ES-I3 (cell line): ENCODE data around the gene ST6GAL1.
"Not testable (repeated sequence)": the region's sequence is repeated elsewhere in the genome, so short reads cannot be mapped to it uniquely, and the experiment has no call there.

Source experiments
- H3K36me3 ChIP-seq: 2 replicates; pipeline ENCODE4 v1.6.1; 2013; ENCODE audit warnings: mild to moderate bottlenecking, low read length, control low read depth, moderate library complexity; ENCODE audit not compliant: insufficient read depth
- H3K4me1 ChIP-seq: 2 replicates; pipeline ENCODE4 v1.6.1; 2013; ENCODE audit warnings: mild to moderate bottlenecking, control low read depth, low read length; ENCODE audit not compliant: insufficient read depth
- H3K9ac ChIP-seq: 2 replicates; pipeline ENCODE4 v1.6.1; 2013; ENCODE audit warnings: low read depth, mild to moderate bottlenecking, low read length, moderate library complexity
- H3K9me3 ChIP-seq: 2 replicates; pipeline ENCODE4 v1.6.1; 2013; ENCODE audit warnings: mild to moderate bottlenecking, low read length, moderate library complexity; ENCODE audit not compliant: control insufficient read depth, insufficient read depth

ST6GAL1 gene

DNA sequence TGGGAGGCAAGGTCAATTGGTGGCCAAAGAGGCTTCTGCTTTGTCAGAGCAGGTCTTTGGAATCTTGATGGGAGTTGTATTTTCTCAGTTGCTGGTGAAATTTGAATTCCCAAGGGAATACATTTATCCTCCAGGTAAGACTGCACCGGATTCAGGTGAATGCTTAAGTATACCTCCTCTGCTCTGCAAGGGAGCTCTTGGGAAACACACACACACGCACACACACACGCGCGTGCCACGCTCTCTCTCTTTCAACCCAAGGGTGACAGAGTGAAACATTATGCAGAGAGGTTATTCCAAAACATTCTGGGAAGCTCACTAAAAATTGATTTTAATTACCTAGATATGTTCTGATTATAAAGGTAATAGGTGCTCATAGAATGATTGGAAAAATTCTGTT lies 33.7 kb downstream of the ST6GAL1 start:
- no peaks in the 10 kb centered on the region for H3K36me3 ChIP-seq
- H3K4me1 ChIP-seq, result peaks cover 52% of the 10 kb centered on the region
- no peak overlapping the region for H3K9ac ChIP-seq
- no peaks in the 10 kb centered on the region for H3K9me3 ChIP-seq

DNA sequence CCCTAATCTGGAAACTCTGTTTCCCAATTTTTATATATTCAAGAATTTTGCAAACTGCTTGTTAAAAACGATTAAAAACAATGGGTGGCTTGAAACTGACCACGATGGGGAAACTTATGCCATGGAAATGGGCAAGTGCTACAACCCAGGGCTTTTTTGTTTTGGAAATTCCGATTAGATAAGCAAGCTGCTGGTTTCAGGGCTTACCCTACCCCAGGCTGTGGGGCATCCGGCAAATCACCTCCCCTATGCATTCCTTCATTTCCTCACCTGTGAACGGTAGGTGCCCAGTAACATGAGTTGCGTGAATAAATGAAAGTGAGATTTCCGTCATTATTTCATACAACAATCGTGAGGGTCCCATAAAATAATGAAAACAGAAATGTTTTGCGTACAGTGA lies 34.3 kb downstream of the ST6GAL1 start:
- H3K36me3 ChIP-seq, result no peaks in the 10 kb centered on the region
- no peaks in the 10 kb centered on the region for H3K9me3 ChIP-seq
- H3K4me1 ChIP-seq, result peaks cover 52% of the 10 kb centered on the region
- H3K9ac ChIP-seq, result 0 out of 2 replicates have a peak overlapping the region, but pooled peaks have one; percentile 14

DNA sequence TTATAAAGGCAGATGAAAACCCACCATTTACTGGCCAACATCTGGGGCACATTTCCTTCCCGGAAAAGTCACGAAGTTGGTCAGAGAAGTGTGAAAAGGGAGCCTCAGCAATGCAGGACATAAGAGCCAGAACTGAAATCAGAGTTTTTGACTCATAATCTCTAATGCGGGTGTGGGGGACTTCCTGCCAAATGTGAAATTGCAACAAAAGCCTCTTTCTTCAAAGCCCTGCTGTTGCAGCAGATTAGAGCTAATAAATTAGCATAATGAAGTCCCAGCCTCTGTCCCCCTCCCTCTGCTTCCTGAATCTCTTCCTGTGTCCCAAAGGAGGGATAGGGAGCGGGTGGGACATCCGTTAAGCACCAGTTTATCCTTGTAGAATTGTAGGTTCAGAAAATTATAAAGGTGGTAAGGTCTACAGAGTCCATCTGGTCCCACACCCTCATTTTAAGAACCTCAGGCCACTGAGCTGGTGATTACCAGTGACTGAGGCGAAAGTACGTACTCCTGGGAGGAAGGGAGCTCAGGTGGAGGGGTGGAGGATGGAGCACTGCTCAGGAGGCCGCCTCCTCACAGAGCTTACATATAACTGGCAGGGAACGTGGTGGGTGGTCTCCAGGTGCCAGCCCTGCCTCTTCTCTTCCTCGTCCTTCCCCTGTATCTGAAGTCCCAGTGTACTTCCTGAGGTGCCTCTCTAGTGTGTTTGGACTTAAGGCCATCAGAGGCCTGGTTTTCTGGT lies 35.0 kb downstream of the ST6GAL1 start:
- no peaks in the 10 kb centered on the region for H3K36me3 ChIP-seq
- no peaks in the 10 kb centered on the region for H3K9me3 ChIP-seq
- peaks cover 52% of the 10 kb centered on the region for H3K4me1 ChIP-seq
- 0 out of 2 replicates have a peak overlapping the region, but pooled peaks have one; percentile 14 for H3K9ac ChIP-seq

DNA sequence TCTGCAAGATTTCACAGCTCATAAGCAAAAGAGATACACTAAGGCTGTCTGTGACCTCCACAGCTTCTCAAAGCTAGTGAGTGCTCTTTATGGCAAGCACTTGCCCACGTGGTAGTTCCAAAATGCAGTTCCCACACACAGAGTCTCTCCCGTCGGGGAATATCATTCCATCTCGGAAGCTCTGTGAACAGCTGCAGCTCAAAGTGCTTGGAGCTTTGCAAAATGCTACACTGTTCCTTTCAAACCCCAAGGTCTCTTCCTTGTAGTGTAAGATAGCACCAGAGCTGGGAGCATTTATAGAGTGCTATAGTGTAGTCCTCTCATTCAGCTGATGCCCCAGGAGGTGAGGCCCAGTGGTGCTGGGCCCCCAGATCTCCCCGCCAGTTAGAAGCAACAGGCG lies 36.1 kb downstream of the ST6GAL1 start:
- no peaks in the 10 kb centered on the region for H3K9me3 ChIP-seq
- H3K9ac ChIP-seq, result no peak overlapping the region
- H3K4me1 ChIP-seq, result peaks cover 52% of the 10 kb centered on the region
- no peaks in the 10 kb centered on the region for H3K36me3 ChIP-seq

DNA sequence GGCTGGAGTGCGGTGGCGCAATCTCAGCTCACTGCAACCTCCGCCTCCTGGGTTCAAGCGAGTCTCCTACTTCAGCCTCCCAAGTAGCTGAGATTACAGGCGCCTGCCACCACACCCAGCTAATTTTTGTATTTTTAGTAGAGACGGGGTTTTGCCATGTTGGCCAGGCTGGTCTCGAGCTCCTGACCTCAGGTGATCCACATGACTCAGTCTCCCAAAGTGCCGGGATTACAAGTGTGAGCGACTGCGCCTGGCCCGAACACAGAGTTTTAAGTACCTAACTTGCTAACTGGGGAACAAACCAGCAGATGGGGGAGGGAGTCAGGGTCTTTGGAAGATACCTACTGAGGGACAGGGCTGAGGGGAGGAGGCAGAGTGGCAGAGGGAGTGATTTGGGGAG lies 36.9 kb downstream of the ST6GAL1 start:
- H3K36me3 ChIP-seq, H3K9ac ChIP-seq, H3K9me3 ChIP-seq: not testable (repeated sequence)
- peaks cover 47% of the 10 kb centered on the region for H3K4me1 ChIP-seq

DNA sequence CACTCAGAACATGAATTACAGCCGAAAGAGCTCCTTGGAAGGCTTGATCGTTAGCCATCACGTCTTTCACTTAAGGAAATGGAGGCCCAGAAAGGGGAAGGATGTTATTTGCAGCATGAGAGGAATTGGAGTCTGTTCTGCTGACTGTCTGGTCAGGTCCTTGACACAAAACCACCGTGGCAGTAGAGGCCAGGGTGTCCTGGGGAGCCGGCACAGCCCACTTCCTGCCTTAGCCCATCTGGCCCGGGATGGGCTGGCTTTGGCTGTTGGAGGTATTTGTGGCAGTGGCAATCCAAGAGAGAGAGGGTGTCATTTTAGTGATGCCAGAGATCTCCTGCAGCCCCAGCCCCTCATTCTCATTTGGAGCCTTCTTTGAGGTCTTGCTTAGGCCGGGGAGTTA lies 37.4 kb downstream of the ST6GAL1 start:
- H3K4me1 ChIP-seq, result peaks cover 43% of the 10 kb centered on the region
- H3K9me3 ChIP-seq, result no peaks in the 10 kb centered on the region
- no peak overlapping the region for H3K9ac ChIP-seq

DNA sequence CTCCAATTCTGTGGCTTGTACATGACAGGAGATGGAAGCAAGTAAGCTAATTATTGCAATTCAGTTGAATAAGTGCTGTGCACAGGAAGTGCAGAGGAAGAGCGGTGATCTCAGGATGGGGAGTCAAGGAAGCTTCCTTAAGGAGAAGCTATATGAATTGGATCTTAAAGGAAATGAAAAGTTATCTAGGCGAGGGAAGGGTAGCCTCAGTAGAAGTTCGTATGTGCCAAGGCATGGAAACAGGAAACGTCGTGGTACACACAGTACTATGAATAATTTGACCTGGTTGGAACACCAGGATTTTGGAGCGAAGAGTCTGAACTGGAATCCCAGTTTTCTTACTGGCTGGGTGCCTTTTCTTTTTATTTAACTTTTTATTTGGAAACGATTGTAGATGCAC lies 39.3 kb downstream of the ST6GAL1 start:
- Histone ChIP-seq H3K36me3 (peaks cover 9% of the 10 kb centered on the region; the same call in 1 of the 2 replicates), H3K4me1 (peaks cover 25% of the 10 kb centered on the region), H3K9me3 (no peaks in the 10 kb centered on the region), H3K9ac (no peak overlapping the region)

More for the DNA sequence above, 37.4 kb downstream of the ST6GAL1 start:
- peaks cover 3% of the 10 kb centered on the region; the same call in 1 of the 2 replicates for H3K36me3 ChIP-seq

DNA sequence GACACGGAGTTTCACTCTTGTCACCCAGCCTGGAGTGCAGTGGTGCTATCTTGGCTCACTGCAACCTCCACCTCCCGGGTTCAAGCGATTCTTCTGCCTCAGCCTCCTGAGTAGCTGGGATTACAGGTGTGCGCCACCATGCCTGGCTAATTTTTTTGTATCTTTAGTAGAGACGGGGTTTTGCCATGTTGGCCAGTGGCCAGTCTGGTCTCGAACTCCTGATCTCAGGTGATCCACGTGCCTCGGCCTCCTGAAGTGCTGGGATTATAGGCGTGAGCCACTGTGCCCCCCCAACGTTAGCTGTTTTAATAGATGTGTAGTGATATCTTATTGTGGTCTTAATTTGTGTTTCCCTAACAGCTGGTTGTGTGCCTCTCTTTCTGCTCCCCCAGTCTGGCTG lies 40.8 kb downstream of the ST6GAL1 start:
- not testable (repeated sequence) for H3K36me3 ChIP-seq, H3K9me3 ChIP-seq, H3K9ac ChIP-seq
- peaks cover 12% of the 10 kb centered on the region for H3K4me1 ChIP-seq

DNA sequence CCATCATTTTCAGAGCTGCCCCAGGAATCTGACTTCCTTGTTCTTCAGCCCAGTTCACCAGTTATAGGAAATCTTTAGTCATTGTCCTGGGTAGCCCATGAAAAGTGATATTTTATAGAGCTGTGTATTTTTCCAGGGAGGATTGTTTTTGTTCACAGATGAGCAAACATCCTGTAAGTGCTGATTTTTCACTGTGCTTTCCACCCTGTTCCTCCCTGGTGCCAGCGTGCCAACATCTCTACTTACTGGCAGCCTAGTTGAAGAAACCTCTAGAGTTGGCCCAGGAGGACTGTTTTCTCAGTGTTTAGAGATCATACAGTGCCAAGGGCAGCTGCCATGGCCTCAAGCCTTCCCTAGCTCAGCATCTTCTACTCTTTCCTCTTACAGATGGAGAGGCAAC lies 41.3 kb downstream of the ST6GAL1 start:
- Histone ChIP-seq H3K36me3 (peaks cover 9% of the 10 kb centered on the region; the same call in 1 of the 2 replicates), H3K9me3 (no peaks in the 10 kb centered on the region), H3K9ac (no peak overlapping the region), H3K4me1 (peaks cover 8% of the 10 kb centered on the region)

DNA sequence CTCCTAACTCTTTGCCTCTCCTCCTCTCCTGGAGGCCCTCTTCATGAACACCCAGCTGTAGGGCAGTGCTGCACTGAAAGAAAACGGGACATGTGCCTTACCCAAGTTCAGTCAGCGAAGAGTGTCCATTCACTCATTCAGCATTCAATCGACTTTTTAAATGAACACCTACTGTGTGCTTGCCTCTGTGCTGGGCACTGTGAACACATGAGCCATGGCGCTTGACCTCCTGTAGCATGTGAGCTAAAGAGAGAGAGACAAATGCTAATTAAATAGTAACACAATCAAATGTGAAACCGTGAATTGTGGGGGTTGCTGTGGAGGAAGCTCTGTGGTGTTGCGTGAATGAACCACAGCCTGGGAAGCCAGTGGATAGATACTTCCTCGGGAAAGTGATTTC lies 43.4 kb downstream of the ST6GAL1 start:
- H3K9me3 ChIP-seq, result no peaks in the 10 kb centered on the region
- H3K9ac ChIP-seq, result no peak overlapping the region
- H3K36me3 ChIP-seq, result peaks cover 9% of the 10 kb centered on the region; the same call in 1 of the 2 replicates
- peaks cover 9% of the 10 kb centered on the region for H3K4me1 ChIP-seq

DNA sequence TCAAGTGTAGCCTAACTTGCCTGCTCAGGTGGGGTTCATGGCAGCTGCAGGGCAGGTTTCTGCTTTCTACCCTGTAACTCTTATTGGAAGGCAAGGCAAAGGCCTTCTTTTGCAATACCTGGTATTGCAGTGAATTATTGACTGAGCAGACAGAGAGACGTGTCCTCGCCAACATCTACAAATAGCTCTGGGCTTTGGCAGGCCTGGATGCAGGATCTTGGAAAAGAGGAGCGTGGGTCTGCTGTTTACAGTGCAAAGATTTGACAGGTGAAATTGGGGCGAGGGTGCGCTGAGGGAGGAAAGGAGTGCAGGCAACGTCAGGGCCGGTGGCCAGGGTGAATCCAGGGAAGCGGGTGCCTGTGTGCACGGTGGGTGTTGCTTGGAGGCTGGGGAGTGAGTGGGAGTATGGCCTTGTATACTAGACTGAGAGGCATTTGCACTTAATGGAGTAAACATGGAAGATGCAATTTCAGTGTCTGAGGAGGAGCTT lies 44.5 kb downstream of the ST6GAL1 start:
- Histone ChIP-seq H3K9me3 (no peaks in the 10 kb centered on the region), H3K9ac (no peak overlapping the region), H3K4me1 (peaks cover 9% of the 10 kb centered on the region), H3K36me3 (peaks cover 12% of the 10 kb centered on the region; the same call in 1 of the 2 replicates)

DNA sequence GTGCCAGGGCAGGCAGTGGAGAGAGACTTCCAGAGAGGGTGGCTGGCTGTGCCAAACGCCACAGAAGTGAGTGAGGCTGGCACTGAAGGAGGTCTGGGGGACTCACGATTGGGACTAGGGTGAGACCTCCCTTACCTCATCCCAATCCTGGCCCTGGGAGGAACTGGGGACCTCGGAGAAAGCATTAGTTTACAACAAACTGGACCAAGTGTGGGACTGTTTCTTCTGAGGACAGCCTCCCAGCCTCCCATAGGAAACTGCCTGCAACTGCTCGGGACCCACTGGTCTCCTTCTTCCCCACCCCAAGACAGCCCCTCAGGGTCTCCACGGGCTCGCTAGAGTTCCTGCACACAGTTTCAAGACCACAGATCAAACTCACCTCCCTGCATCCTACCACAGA lies 45.4 kb downstream of the ST6GAL1 start:
- Histone ChIP-seq H3K9me3 (no peaks in the 10 kb centered on the region), H3K9ac (no peak overlapping the region), H3K36me3 (peaks cover 16% of the 10 kb centered on the region; the same call in 1 of the 2 replicates), H3K4me1 (peaks cover 9% of the 10 kb centered on the region)

DNA sequence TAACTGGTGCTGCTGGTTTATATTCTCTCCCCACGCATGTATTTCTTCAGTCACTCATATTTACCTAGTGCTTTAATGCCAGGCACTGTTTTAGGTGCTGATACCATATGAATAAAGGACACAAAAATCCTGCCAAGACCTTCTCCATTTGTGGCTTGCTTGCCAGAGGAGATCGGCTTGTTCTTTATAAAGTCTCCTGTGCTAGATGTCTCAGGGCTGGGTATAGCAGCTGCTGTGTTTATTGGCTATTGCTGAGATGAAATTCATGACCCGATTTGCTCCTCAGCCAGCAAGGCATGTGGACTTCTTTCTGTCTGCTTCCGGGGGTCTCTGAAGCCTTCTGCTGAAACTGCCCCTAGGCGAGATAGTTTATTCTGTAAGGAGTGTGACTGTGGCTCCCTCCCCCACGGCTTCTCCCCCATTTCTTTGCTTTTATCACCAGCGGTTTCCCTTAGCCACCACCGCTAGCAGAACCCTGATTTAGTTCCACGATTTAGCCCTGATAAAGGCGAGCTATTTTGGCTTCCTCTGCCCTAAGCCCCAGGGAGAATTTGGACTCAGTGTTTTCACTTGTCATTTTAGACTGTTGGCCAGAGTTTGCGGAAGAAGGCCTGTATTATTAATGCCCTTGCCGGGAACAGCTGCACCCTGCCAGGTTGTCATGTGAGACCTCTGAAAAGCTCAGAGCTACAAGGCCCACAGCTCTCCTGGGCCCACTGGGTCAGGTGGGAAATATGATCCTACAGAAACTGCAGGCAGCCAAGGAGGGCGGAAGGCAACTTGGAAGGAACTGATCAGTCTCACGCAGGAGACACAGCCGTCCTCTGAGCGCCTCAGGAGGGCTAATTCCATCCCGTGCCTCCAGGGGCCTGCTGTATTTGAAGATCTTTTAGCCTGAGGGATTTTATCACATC lies 46.8 kb downstream of the ST6GAL1 start:
- Histone ChIP-seq H3K9me3 (no peaks in the 10 kb centered on the region), H3K9ac (0 out of 2 replicates have a peak overlapping the region, but pooled peaks have one; percentile 6), H3K36me3 (peaks cover 16% of the 10 kb centered on the region; the same call in 1 of the 2 replicates)

DNA sequence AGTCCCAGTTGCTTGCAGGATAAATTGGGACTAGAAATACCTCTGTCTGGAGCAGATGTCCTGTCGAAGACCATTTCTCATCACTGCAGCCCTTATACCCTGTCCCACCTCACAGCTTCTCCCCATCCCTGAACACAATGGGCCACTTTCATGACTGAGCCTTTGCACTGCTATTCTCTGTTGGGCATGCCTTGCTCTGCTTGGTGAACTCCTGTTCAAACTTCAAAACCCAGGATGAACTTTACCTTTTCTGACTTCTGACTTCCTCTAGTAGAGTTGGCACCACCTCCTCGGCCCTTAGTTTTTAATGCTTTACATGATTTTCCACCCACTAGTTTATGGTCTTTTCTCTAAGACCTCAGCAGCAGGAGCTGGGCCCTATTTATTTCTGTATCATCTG lies 48.4 kb downstream of the ST6GAL1 start:
- Histone ChIP-seq H3K9me3 (no peaks in the 10 kb centered on the region), H3K4me1 (peaks cover 9% of the 10 kb centered on the region), H3K9ac (no peak overlapping the region), H3K36me3 (peaks cover 11% of the 10 kb centered on the region; the same call in 1 of the 2 replicates)

More for the DNA sequence above, 46.8 kb downstream of the ST6GAL1 start:
- peaks cover 9% of the 10 kb centered on the region for H3K4me1 ChIP-seq
